Activated naive CD4-positive, alpha-beta T cell (primary cell): ENCODE measurements around the gene SLC25A30.
A peak's percentile ranks its signal among the peaks of the same experiment; 100 is the strongest.
"Not testable (repeated sequence)": the region's sequence is repeated elsewhere in the genome, so short reads cannot be mapped to it uniquely, and the experiment has no call there.

ENCODE experiments used
- DNase-seq, 4 experiments: peaks; one replicate each; lab custom pipeline; 2025; lab: John Stamatoyannopoulos, UW

Gene SLC25A30

GRCh38 chr13:45432737-45433380 is 14.7 kb upstream of the SLC25A30 start:
- DNase-seq = no peak

- DNase-seq = not testable (repeated sequence)
Observed at GRCh38 chr13:45426056-45426841, 8.1 kb upstream of the SLC25A30 start.

- DNase-seq = no peak
Observed at GRCh38 chr13:45422731-45423292, 4.6 kb upstream of the SLC25A30 start.

- no peak for DNase-seq
Observed at GRCh38 chr13:45419945-45420344, 1.8 kb upstream of the SLC25A30 start.

- DNase-seq = not testable (repeated sequence)
Observed at GRCh38 chr13:45419389-45419788, 1.2 kb upstream of the SLC25A30 start.

- DNase-seq = no peak
Observed at GRCh38 chr13:45416516-45417128, 1.6 kb downstream of the SLC25A30 start.

GRCh38 chr13:45415112-45415511 is 3.1 kb downstream of the SLC25A30 start:
- DNase-seq = no peak

GRCh38 chr13:45413826-45414307 is 4.3 kb downstream of the SLC25A30 start:
- DNase-seq = no peak

- no peak for DNase-seq
Observed at GRCh38 chr13:45412274-45413049, 5.7 kb downstream of the SLC25A30 start.

GRCh38 chr13:45411631-45412030 is 6.5 kb downstream of the SLC25A30 start:
- DNase-seq = no peak

- no peak for DNase-seq
Observed at GRCh38 chr13:45411221-45411620, 7.0 kb downstream of the SLC25A30 start.

GRCh38 chr13:45410466-45410865 is 7.7 kb downstream of the SLC25A30 start:
- no peak for DNase-seq

GRCh38 chr13:45410001-45410400 is 8.2 kb downstream of the SLC25A30 start:
- no peak for DNase-seq

GRCh38 chr13:45406421-45406820 is 11.8 kb downstream of the SLC25A30 start:
- no peak for DNase-seq

- DNase-seq = no peak
Observed at GRCh38 chr13:45403081-45403480, 15.1 kb downstream of the SLC25A30 start.

- no peak for DNase-seq
Observed at GRCh38 chr13:45402641-45403040, 15.5 kb downstream of the SLC25A30 start.

- DNase-seq = no peak
Observed at GRCh38 chr13:45401314-45401713, 16.9 kb downstream of the SLC25A30 start.

GRCh38 chr13:45398877-45399276 is 19.3 kb downstream of the SLC25A30 start:
- DNase-seq = peak in 1 of 4 experiments; percentile 2

- no peak for DNase-seq
Observed at GRCh38 chr13:45396533-45397095, 21.6 kb downstream of the SLC25A30 start.

GRCh38 chr13:45393941-45394570 is 24.1 kb downstream of the SLC25A30 start:
- peak in 1 of 4 experiments; percentile 5 for DNase-seq

GRCh38 chr13:45392811-45393210 is 25.4 kb downstream of the SLC25A30 start:
- no peak for DNase-seq
